SK-N-SH (cell line): ENCODE data around the gene NISCH.

Experiments
- FOXJ3 ChIP-seq: sonication (generic); formaldehyde crosslinking; IDR thresholded peaks from 2 replicates; pipeline ENCODE4 v1.5.1; 2020; ENCODE audit warnings: mild to moderate bottlenecking, missing genetic modification reagents
- FOXM1 ChIP-seq: IDR thresholded peaks from 2 replicates; pipeline ENCODE4 v1.4.0; 2012; ENCODE audit warnings: low read depth, mild to moderate bottlenecking
- GATA2 ChIP-seq: sonication (generic); formaldehyde crosslinking; IDR thresholded peaks from 2 replicates; pipeline ENCODE4 v1.5.0; 2020; ENCODE audit warnings: mild to moderate bottlenecking, missing genetic modification reagents
- MAX ChIP-seq: IDR thresholded peaks from 2 replicates; pipeline ENCODE4 v1.4.0; 2012; ENCODE audit warnings: low read depth
- RAD21 ChIP-seq: IDR thresholded peaks from 2 replicates; pipeline ENCODE4 v1.6.1; 2012; ENCODE audit warnings: mild to moderate bottlenecking, low read length
- RCOR1 ChIP-seq: fragments of 150-350 bp; IDR thresholded peaks from 2 replicates; pipeline ENCODE4 v1.6.1; 2017; ENCODE audit warnings: antibody characterized with exemption, low read length
- RFX5 ChIP-seq: IDR thresholded peaks from 2 replicates; pipeline ENCODE4 v1.6.1; 2012; ENCODE audit warnings: mild to moderate bottlenecking, improper control_type of control experiment, low read length
- USF1 ChIP-seq: IDR thresholded peaks from 2 replicates; pipeline ENCODE4 v1.4.0; 2012; ENCODE audit warnings: low read depth, borderline replicate concordance
- USF2 ChIP-seq: fragments of 150-350 bp; IDR thresholded peaks from 2 replicates; pipeline ENCODE4 v1.6.1; 2017; ENCODE audit warnings: antibody characterized with exemption, low read length, low read depth, borderline replicate concordance
- TF ChIP-seq, protein P1 (sequence below): fragments of 200-600 bp; sonication (generic); IDR thresholded peaks from 2 replicates; pipeline ENCODE4 v1.6.1; 2017; ENCODE audit warnings: antibody characterized with exemption, mild to moderate bottlenecking, moderate library complexity

DNA sequence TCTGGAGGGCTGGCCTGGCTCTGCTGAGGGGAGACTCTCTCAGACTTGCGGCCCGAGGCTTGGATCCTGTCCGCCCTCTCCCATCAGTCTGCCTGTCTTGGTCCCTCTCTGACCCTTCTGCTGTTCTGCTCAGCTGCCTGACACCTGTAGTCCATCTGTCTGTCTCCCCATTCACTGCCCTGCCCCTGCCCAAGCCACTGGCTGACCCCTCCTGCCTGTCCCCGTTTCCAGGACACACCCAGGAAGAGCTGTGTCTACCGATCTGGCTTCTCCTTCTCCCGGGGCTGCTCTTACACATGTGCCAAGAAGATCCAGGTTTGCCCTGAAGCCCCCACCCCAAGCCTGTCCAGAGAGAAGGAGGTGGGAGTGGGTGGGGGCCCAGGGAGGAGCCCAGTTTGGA lies 59.8 kb downstream of the NISCH start:
- TF ChIP-seq USF1 (no peak), GATA2 (CRISPR knock-in tag) (no peak), RCOR1 (no peak), RAD21 (no peak), FOXM1 (no peak), FOXJ3 (CRISPR knock-in tag) (no peak), USF2 (no peak), RFX5 (no peak), MAX (no peak)
- TF ChIP-seq, protein P1, sequence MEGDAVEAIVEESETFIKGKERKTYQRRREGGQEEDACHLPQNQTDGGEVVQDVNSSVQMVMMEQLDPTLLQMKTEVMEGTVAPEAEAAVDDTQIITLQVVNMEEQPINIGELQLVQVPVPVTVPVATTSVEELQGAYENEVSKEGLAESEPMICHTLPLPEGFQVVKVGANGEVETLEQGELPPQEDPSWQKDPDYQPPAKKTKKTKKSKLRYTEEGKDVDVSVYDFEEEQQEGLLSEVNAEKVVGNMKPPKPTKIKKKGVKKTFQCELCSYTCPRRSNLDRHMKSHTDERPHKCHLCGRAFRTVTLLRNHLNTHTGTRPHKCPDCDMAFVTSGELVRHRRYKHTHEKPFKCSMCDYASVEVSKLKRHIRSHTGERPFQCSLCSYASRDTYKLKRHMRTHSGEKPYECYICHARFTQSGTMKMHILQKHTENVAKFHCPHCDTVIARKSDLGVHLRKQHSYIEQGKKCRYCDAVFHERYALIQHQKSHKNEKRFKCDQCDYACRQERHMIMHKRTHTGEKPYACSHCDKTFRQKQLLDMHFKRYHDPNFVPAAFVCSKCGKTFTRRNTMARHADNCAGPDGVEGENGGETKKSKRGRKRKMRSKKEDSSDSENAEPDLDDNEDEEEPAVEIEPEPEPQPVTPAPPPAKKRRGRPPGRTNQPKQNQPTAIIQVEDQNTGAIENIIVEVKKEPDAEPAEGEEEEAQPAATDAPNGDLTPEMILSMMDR, result no peak
